HG03439 (cell line): ENCODE data around the gene MPST.

Experiments used
- ATAC-seq: cut with Tn5 transposase; IDR thresholded peaks from one replicate; pipeline ENCODE4 v1.9.1; 2021; ENCODE audit warnings: mild to moderate bottlenecking, moderate library complexity; ENCODE audit not compliant: unreplicated experiment

The MPST gene

DNA sequence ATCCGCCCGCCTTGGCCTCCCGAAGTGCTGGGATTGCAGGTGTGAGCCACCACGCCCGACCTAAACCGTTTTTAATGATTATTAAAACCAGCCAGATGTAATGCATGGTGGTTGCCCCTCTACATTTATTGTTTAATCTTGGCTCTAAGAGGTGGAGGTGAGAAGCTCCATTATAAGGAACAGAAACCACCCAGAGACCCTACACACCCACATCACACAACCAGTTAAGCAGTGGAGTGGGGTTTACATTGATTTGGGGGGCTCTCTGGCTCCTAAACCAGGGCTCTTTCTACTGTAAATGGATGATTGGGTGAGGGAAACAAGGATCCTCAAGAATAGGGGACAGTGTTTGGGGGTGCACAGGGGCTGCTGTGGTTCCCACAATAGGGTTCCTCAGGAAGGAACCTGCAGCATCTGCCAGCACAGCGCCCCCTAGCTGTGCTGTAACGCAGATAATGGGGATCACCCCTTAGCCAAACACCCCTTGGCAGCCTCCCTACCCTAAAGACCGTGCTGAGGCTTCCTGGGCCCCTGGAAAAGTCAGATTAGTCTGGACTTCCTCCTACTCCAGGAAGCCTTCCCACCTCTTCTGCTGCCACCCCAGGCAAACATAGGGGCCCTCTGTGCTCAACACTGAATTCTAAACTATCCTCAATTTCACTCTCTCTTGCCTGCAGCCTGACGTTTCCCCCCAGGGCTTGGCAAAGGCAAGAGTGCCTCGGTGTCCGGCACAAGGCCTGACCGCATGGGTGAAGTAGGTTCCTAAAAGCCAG lies 2.4 kb downstream of the MPST start:
- no peak for ATAC-seq

DNA sequence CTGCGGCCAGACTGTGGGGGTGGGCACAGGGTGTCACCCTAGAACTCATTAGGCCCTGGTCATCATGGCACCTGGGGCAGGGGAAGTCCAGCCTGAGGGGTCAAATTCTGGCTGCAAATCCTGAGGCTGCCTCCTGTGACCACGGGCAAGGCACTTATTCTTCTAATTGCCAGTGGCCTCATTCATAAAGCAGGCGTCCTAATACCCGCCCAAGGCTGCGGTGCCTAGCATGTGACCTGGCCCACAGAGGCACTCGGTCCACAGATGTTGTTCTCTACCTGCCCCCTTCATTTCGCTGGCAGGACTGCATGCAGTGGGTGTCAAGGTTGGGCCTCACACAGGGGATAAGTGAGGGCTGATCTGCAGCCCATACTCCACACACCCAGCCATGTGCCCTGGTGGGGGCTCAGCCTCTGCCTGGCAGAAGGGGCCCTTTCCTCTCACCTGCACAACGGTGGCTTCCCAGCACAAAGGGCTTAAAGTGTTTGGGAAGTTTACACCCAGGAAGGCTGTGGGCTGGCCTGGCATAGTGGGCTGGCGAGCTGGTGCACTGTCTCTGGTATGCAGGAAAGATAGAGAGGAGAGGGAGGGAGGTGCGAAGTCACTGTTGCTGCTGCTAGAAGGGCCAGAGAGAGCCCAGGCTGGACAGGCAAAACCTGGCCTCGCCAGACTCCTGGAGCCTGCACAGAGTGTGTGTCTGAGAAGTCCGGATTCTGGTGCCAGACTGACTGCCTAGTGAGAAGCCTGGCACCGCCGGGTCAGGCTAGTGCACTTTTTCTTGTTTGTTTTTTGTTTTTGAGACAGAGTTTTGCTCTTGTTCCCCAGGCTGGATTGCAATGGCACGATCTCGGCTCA lies 3.2 kb downstream of the MPST start:
- ATAC-seq = no peak

DNA sequence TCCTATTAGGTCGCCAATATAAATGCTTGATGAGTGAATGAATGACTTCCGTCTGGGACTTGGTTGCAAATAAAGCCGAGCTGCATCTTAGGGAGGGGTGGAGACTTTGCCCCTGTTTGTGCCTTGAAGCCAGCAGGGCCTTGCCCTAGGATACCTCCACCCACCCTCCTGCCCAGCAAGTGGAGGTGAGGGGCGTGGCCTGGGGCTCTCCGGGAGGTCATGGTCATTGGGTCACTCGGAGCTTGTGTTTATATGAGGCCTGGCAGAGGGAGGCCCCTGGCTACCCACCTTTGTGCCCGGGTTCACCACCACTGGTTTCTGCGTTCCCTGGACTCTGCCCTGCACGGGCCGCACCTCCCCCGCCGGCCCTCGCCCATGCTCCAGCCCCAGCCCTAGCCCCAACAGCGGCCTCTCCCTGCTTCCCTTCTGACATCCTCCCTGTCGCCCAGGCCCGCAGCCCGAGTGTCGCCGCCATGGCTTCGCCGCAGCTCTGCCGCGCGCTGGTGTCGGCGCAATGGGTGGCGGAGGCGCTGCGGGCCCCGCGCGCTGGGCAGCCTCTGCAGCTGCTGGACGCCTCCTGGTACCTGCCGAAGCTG lies 4.3 kb downstream of the MPST start:
- ATAC-seq = no peak

DNA sequence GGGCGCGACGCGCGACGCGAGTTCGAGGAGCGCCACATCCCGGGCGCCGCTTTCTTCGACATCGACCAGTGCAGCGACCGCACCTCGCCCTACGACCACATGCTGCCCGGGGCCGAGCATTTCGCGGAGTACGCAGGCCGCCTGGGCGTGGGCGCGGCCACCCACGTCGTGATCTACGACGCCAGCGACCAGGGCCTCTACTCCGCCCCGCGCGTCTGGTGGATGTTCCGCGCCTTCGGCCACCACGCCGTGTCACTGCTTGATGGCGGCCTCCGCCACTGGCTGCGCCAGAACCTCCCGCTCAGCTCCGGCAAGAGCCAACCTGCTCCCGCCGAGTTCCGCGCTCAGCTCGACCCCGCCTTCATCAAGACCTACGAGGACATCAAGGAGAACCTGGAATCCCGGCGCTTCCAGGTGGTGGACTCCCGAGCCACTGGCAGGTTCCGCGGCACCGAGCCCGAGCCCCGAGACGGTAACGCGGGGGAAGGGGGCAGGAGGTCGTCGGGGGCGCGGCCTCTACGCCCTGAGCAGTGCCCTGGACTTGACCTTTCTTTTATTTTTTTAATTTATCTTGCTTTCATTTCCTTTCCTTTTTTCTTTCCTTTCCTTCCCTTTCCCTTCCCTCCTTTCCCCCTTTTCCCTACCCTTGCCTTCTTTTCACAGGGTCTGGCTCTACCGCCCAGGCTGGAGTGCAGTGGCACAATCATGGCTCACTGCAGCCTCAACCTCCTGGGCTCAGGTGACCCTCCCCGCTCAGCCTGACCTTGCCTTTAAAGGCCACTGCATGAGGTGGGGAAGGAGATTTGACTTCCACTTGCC lies 5.0 kb downstream of the MPST start:
- ATAC-seq = no peak

DNA sequence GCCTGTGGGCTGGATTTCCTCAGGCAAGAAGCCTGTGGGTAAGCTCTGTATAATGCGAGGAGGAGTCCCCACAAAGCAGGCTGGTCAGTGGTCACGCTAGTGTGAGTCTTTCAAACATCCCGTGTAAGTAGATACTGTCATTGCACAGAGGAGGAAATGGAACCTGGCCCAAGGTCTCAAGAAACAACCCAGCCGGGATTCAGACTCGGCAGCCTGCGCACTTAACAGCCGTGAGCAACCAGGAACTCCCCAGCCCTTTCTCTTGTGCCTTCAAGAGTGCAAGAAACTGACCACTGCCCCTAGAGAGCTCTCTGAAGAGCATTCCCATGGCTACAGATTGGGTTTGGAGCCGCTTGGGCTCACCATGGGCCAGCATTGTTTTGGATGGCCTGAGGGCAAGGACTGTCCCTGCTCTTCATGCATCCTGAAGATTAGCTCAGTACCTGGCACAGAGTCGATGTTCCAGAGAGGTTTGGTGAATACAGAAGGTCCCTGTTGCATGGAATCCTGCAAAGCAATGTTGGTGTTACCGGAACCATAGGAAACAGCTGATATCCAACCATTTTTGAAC lies 6.0 kb downstream of the MPST start:
- ATAC-seq = no peak

DNA sequence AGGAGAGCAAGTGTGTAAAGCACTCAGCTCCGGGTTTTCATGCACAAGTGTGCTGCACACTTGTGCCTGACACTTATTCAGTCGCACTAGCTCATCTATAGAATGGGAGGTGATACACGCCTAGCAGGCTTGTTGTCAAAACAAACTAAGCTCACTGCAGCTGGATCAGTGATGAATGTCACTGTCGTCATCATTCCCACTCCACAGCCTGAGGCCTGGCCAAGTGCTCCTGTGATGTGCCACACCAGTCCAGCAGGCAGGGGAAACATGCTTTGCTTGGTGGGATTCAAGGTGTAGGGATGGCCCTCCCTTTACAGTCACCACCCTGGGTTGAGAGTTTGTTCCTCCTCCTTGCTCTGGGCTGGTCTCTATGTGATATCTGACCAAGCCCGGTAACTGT lies 6.8 kb downstream of the MPST start:
- ATAC-seq = no peak

GRCh38 chr22:37027556-37027955 lies 8.0 kb downstream of the MPST start:
- ATAC-seq = no peak

DNA sequence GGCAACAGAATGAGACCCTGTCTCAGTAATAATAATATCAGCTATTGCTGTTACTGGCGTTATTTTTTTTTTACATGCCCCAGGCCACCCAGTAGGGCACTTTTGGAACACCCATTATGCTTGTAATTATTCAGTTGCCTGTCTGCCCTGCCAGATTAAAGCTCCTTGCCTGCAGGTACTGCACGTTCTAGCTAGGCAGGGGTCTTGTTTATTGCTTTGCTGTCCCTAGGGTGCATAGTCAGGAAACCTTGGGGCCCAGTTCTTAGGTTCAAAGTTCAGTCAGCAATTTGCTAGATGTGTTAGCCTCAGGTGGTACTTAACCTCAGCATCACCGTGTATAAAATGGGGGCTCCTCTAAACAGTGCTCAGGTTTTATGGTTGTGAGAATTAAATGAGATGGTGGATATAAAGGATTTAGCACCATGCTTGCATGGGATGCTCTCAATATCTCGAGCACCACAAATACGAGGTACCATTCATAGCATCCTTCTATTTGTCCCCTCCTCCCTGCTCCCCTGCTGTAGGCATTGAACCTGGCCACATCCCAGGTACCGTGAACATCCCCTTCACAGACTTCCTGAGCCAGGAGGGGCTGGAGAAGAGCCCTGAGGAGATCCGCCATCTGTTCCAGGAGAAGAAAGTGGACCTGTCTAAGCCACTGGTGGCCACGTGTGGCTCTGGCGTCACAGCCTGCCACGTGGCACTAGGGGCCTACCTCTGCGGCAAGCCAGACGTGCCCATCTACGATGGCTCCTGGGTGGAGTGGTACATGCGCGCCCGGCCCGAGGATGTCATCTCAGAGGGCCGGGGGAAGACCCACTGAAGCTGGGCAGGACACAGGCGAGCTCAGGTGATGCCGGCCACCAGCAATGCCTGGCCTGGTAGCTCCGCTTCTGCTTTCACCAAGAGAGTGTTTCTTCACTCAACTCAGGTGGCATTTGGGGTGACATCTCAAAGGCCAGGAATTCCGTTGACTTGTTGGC lies 9.4 kb downstream of the MPST start:
- ATAC-seq = no peak

GRCh38 chr22:37030560-37031281 lies 11.2 kb downstream of the MPST start:
- ATAC-seq = no peak

DNA sequence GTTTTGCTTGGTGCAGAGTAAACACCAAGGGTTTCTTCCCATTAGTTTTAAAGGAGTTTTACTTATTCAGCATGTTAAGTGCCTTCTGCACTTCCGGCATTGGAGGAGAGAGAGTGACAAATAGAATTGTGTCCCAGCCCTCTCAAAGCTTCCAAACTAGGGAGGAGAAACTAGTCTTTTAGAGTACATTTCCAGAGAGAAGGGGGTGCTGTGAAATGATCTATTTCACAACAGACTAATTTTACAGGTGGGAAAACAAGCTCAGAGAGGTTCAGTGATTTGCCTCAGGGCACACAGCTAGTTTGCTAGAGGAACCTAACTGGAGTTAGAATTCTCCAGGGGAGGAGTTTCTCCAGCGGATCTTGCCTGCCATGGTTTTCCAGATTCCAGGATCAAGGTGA lies 12.6 kb downstream of the MPST start:
- no peak for ATAC-seq

GRCh38 chr22:37032535-37033460 lies 13.3 kb downstream of the MPST start:
- ATAC-seq = no peak

DNA sequence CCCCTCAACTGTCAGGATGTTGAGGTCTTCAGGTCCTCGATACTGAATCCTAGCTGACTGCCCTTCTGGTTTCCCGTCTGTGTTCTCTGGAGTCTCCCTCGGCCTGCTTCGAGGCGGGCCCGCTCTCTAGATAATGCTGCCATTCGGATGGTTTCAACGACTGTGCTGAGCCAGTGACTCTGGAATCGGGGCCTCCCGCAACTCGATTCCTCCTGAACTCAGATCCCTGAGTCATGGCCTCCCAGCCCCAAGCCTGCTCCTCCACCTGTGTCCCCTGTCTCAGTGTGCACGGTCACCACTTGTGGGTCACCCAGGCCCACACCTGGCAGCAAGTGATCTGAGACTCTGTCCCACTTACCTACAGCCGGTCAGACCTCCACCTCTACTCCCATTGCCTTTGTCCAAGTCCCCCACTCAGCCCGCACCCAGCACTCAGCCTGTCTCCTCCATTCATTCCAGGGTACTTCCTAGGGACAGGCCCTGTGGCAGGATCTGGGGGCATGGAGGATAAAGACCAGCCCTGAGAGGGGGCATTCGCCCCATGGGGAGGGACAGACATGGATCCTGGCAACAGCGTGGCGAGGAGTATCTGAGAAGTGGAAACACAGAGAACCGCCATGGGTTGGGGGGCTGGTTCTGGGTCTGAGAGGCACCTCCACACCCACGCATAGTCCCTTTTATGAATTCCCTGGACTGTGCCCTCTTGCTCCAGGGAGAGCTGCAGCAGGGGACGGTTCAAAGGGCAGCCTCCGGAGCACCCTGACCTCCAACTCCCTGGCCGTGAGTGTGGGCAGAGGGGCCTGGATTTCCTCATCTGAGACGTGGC lies 14.3 kb downstream of the MPST start:
- no peak for ATAC-seq

DNA sequence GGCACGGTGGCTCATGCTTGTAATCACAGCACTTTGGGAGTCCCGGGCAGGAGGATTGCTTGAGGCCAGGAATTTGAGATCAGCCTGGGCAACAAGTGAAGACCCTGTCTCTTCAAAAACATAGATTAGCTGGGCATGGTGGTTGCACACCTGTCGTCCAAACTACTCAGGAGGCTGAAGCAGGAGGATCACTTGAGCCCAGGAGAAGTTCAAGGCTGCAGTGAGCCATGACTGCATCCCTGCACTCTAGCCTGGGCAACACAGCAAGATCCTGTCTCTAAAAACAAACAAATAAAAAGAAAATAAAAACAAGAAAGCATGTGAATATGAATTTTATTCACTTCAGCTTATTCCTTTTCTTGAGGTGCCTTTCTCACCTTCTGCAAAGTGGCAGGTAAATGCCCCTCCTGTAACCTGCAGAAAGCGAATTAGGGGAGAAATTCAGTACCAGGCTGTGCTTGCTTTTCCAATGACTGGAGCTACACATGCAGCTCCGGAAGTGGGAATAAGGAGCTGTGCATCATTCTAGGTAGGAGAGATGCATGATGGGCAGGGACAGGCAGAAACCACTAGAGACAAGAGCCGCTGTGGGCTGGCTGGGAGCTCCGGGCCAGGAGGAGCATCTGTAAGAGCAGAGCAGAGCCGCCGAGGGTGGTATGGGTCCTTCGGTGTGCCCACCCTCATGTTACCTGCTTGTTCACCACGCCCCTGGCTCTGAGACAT lies 17.3 kb downstream of the MPST start:
- ATAC-seq = no peak

DNA sequence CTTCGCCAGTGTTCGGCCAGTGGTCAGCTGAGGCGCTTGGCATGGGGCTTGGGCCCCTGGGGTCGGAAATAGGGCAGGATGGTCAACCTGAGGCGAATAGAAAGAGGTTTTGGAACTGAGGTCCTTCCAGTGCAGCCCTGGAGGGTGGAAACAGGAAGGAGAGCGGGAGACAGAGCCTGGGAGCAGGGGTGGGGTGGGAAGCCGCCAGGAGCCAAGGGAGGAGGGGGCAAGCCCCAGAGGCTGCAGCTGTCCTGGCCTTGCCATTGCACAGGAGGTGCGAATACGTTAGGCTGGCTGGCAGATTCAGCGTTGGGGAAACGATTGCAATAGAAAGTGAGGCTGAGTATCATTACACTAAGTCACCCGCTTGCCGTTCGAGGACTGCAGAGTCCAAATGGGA lies 18.1 kb downstream of the MPST start:
- no peak for ATAC-seq

GRCh38 chr22:37039466-37039865 lies 19.9 kb downstream of the MPST start:
- ATAC-seq = no peak

GRCh38 chr22:37043209-37043827 lies 23.8 kb downstream of the MPST start:
- ATAC-seq = no peak
